ENCODE measurements around the gene FER1L5.

The FER1L5 gene

DNA sequence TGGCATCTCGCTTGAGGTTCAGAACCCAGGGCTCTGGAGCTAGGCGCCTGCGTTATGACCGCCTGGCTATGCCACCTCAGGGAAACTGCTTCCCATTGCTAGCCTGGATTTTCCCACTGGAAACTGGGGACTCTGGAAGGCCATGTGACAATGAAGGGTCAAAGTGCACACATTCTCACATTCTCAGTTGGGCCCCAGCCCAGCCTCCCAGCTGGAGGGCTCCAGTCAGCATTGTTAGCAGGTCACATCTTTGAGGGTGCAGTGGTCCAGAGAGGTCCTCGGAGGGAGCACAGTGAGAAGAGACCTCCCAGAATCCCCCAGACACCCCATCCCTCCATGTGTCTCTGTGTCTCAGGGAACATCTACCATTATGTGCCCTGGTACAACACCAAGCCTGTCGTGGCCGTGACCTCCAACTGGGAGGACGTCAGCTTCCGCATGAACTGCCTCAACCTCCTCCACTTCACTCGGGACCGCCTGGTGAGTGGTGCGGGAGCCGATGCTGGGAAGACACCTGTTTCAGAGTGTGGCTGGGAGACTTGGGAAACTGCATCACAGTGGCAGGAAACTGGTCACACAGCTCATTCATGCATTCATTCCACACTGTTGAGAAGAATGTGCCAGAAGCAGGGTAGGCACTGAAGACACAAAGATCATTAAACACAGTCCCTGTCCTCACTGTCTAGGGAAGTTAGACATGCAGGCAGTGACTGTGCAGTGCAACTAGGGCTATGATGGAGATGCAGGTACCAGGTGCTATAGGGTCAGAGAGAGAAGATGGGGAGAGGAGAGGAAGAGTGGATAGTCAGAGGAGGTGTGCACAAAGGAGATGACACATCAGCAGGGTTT lies 41.6 kb downstream of the FER1L5 start:
- no peak for DNase-seq

DNA sequence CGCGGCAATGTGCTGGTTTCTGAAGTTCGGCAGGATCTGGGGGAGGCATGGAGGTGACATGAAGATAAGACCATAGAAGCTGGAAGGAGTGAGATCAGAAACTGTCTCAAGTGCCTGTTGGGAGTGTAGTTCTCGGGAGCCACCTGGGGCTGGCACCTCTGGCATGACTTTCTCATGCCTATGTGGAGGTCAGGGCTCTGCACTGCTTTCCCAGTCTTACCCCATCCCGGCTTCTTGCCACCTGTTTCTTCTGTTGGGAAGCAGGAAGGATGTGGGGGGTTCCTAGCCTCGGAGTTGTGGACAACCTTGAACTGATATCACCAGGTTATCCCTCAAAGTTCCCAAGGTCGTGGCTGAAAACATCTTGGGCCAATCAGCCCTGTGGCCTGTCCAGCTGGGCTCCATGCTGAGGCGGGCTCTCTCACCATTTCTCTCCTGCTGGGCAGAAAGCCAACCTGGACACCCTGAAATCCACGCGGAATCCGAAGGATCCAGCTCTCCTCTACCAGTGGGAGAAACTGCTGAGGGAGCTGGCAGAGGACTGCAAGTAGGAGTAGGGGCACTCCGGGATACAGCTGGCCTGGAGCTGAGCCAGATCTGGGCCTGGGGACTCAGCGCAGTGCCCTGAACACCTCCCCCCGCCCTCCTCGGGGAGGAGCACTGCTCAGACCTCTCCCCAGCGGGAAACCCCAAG lies 42.5 kb downstream of the FER1L5 start:
- DNase-seq, result no peak

DNA sequence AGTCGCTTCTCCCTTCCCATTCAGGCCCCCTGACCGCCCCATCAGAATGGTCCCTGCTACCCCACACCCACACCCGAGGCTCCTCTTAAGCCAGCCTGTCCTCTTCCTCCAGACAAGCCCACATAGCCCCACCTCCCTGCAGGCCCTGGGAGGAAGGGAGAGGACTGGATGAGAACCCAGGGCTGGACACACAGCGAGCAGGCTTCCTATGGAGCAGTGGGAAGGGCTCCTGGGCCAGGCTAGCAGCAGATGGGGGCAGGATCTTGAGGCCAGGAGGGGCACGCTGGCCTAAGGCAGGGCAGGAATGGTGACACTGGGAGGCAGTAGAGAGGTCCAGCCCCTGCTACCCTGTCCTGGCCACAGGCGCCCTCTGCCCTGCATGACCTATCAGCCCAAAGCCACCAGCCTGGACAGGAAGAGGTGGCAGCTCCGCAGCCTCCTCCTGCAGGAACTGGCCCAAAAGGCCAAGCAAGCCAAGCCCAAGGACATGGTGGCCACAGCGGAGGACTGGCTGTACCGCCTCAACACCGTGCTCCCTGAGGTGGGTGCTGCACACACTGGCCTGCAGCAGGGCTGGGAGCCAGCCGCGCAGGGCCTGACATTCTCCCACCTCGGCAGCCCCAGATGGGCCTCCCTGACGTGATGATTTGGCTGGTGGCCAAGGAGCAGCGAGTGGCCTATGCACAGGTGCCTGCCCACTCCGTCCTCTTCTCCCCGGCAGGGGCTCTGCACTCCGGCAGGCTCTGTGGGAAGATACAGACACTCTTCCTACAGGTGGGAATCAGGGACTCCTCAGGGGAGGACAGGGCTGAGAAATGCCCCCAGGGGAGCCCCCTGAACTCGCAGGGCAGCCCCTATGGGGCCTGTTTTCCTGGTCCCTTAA lies 43.3 kb downstream of the FER1L5 start:
- DNase-seq, result no peak

DNA sequence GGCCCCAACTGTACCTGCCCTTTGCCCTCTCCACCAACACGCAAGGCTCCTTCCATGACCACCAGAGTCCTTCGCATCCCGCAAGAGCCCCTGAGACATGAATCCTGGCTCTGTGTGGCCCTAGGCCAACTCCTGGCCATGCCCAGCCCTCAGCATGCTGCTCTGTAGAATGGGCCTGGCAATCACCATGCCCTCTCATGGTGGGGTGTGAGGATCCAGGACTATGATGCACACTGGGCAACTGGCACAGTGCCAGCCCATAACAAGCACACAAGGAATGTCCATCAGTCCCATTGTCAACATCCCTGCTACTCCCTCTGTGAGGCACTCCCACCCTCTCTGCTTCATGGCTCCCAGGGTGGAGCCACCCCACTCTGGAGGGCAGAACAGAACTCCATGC lies 44.7 kb downstream of the FER1L5 start:
- no peak for DNase-seq

DNA sequence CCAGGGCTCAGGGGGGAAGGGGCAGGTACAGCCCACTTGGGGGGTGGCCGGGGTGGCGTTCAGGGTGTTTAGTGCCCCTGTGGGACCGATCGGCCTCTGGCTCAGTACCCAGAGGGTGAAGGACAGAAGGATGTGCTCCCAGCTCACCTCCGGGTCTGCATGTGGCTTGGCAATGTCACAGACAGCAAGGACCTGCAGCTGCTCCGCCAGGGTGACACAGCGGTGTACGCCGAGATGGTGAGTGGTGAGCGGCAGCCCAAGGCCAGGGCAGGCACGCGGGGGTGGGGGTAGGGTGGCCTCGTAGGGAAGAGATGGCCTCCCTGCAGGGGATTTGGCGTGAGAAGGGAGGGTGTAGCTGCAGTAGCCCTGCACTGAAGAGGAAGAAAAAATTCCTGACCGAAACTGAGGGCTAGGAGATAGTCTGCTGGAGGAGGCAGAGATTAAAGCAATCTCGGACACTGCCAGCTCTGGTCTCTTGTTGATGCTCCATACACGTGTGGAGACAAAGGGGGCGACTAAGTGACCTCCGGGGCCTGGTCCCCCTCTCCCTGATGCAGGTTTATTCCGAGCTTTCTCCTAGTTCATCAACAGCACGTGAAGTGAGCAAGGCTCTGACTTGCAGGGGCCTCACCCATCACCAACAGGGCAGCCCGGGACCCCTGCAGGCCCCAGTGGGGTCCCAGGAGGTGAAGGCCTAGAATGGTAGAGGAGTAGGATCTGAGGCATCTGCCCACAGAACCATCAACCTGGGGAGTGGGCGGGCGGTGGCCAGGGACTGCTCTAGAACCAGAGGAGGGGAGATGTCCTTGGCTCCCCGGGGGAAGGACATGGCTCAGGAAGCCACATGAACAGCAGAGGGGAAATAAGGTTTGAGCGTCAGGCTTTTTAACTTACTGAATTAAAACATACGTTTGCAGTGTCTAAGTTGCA lies 45.4 kb downstream of the FER1L5 start:
- no peak for DNase-seq

DNA sequence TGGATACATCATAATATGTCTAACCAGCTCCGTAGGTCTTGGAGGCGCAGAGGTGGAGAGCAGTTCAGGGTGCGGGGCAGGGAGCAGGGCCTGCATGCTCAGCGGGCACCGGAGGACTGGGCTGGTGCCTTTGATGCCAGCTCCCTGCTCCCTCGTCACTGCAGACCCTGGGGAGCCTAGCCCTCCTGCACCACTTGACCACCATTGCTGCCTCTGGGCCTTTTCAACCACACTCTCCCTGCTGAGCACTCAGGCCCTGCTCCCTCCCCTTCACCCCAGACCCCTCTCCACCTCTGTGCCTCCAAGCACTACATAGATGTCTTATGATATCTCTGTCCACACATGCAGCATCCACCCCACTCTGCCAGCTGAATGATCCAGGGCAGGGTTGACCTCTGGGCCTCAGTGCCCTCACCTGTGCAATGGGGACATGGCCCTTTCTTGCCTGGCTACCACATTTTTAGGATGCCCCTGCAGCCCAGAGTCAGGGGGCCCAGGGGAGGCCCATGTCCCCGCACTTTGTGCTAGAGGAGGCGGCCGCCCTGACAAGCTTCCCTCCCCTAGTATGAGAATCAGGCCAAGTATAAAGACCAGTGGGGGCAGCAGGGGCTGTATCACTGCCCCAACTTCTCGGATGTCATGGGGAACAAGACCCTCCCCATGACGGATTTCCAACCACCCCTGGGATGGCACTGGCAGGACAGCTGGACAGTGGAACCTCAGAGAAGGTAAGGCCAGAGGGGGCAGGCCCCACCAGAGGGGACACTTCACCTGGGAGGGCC lies 46.3 kb downstream of the FER1L5 start:
- no peak for DNase-seq

DNA sequence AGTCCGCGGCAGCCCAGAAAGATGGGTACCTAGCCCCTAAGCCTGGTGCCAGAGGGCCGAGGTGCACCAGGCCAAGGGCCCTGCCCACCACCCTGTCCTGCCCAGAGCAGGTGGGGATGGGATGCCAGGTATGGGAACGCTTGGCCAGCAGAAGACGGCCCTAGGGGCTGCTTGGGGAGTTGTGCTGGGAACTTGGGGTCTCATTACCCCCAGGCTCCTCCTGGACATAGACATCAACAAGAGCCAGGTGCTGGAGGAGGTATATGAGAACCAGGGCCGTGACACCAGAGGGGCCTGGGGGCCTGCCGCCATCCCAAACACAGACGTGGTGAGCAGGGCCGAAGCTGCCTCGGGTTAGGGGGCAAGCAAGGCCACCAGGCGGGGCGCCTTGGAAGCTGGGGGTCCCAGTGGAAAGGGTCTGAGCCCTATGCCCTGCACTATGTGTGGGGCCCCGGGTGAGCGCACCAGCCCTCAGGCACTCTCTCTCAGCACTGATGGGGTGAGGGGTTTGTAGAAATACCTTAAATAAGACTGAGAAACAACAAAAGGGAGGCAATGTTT lies 46.9 kb downstream of the FER1L5 start:
- DNase-seq, result no peak

DNA sequence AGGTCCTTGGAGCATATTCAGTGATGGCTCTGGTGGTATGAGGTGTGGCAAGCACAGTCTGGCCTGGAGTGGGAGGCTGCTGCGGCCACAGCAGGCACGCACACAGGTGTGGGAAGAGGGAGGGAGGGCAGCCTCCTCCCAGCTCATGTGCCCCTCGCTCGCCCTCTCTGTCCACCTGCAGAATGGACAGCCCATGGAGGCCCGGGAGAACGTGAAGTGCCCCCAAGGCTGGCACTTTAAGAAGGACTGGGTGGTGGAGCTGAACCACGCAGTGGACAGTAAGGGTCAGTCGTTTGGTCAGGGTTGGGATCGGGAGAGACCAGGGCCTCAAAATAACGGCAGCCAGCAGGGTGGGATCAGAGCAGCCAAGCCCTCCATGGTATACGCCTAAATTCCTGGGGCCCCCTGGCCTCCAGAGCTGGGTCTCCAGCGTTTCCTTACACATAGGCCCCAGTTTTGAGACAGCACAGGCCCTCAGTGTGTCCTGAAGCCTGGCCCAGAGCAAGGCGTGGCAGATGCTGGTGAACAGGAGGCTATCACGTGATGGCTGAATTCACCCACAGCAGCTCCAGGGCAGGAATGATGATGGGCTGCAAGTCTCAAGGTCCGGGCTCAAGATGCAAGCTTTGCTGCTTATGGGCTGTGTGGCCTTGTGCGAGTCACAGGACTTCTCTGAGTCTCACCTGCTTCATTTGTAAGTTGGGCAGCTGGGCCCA lies 47.9 kb downstream of the FER1L5 start:
- DNase-seq, result no peak

DNA sequence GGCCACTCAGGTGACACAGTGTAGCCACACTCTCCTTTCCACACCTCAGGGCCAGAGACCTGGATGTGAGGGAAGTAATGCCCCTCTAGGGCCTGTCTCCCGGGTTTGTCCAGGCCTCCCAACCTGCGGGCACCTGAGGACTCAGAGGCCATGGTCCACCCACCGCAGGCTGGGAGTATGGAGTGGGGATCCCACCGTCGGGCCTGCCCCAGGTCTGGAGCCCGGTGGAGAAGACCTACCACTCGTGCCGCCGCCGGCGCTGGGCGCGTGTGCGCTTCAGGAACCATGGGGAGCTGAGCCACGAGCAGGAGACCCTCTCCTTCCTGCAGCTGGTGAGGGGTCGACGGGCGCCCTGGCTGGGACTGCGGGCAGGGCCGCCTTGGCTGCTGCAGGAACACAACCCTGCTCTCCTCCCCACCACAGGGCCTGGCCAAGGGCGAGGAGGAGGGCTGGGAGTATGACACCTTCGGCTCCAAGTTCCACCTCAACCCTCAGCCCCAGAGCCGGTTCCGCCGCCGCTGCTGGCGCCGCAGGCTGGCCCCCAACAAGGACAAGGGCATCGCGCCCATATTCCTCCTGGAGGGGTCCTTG lies 48.6 kb downstream of the FER1L5 start:
- DNase-seq, result no peak

DNA sequence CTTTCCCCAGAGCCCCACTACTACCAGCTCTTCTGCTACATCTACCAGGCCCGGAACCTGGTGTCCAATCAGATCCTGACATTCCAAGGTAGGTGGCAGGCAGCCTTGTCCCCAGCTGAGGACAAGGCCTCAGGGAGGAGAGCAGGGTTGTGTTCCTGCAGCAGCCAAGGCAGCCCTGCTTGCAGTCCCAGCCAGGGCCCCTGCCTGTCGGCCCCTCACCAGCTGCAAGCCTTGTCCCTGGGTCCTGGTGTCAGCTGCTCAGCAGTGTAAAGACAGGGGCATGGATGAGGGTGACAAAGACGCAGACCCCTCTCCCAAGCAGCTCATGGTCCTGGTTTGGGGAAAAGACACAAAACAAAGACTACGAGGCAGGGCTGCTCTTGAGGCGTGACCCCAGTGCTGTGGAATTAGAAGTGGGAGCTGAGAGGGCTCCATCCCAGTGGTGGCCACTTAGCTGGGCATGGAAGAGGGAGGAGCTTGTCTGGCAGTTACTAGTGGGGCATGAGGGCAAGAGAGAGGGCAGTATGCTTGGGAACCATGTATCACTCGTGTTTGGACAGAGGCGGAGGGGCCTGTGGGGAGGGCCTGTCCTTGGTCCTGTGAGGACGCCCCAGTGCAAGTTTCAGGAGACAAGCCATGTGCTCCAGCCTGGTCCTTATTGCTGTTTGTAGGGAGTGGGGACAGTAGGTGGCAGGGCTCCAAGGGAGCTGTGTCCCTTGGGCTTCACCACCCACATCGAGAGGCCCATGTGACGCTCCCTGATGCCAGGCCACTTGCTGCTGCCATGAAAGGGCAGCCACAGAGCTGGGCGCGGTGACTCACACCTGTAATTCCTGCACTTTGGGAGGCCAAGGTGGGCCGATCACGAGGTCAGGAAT lies 49.8 kb downstream of the FER1L5 start:
- no peak for DNase-seq

DNA sequence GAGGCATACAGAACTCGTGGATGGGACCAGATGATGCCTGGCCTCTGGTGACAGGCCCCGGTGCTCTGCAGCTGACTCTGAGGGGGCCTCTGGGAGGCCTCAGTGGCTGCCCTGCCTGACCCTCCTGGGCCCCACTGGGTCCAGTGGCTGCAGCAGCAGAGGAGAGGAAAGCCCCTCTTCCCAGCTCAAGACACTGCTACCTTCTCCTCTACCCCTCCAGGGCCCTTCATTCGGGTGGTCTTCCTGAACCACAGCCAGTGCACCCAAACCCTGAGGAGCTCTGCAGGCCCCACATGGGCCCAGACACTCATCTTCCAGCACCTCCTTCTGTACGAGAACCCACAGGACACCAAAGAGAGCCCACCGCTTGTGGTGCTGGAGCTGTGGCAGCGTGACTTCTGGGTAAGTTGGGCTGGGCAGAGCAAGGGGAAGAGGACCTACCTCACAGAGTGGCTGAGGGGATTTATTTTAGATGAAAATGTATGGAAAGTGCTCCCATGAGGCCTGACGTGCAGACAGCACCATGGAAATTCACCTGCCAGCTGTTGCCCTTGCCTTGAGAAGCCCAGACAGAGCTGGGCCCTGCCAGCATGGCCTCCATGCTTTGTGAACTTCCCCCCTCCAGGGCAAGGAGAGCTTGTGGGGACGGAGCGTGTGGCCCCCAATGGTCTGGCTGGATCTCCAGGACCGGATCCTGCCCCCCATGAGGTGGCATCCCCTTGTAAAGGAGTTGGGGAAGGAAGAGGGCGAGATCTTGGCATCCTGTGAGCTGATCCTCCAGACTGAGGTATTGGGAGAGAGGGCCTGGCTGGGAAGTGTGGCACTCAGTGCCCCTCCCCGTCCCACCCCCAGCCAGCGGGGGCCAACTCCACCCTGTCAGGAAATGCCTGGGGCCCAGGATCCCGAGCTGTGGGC lies 51.0 kb downstream of the FER1L5 start:
- DNase-seq, result no peak

DNA sequence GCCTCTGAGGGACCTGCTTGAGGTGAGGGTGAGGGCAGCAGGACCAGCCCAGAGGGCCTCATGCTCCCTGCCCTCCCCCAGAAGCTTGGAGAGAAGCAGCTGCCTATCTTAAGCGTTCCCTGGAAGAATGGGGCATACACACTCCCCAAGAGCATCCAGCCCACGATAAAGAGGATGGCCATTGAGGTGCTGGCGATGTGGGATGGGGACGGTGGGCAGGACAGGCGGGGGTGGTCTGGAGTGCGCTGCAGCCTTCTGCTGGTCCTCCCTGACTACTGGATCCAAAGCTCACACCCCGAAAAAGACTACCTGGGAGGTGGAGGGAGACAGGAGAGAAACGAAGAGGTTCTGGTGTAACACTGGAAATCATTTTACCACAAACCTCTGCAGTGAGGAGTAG lies 51.7 kb downstream of the FER1L5 start:
- DNase-seq, result no peak

DNA sequence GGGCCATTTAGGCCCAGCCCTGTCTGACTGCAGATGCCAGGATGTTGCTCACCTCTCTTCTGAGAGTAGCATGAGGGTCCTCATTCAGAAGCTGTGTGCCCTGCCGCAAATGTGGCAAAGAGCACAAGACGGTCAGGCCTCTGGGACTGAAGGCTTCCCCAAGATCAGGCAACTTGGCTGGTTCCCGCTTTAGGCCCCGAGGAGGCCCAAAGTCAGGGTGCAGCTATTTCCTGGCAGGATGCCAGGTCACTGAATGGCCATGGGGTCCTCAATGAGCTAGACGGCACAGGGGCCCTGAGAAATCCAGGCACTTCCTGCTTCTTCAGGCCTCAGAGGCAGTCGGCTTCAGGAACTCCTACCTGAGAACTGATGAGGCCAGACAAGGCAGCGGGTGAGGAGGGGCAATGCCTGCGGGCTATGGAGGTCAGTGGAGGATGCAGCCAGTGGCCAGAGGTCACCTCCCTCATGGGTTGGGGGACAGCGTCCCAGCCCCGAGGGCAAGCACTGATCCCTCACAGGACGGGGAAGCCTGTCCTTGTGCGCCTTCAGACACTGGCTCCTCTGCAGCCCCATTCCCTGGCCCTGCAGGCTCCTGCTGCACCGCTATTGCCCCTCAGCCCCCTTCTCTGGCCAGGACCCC lies 52.4 kb downstream of the FER1L5 start:
- no peak for DNase-seq

DNA sequence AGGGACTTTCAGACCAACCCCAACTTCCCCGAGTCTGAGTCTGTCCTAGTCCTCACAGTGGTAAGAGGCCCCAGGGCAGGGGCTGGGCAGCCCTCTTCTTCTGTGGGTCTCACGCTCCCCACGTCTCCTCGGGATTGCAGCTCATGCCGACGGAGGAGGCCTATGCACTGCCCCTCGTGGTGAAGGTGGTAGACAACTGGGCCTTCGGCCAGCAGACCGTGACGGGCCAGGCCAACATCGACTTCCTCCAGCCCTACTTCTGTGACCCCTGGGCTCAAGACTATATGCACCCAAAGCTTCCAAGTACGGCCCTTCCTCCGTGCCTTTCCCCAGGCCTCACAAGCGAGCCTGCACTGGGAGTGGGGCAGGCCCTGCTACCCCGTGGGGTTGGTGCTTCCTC lies 53.0 kb downstream of the FER1L5 start:
- DNase-seq, result no peak

DNA sequence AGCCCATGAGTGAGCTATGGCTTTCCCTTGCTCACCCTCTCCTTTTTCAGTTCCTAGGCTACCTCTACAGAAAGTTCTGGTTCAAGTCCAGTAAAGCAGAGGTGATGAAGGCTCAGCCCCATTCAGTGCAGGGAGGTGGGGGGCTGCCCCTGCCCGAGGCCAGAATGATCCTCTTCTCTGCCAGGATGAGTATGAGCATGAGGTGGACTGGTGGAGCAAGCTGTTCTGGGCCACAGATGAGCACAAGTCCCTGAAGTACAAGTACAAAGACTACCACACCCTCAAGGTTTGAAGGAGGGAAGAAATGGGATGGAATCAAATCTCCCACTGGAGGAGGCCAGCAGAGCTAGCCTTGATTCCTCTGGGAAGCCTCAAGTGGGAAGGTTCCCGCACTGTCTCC lies 54.9 kb downstream of the FER1L5 start:
- no peak for DNase-seq

DNA sequence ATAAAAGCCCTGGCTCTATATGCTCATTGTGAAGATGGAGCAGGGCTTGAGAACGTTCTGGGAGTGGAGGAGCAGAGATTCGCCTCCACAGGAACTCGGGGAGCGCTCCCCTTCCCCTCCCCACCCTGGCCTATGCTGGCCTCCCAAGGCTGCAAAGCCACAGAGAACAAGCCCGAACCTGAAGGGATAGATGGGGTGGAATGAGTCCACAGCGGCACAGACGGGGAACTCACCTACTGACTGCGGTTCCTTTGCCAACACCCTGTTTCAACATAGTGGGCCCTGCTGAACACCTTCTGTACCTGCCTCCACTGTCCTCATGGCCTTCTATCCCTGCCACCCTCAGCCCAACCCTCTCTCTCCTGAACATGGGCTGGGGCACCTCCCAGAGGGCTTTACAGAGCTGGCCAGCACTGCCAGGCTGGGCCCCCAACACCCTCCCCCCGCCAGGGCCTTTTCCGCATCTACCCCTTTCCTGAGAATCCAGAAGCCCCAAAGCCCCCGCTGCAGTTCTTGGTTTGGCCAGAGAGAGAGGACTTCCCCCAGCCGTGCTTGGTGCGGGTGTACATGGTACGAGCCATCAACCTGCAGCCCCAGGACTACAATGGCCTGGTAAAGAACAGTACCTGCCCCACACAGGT lies 55.8 kb downstream of the FER1L5 start:
- no peak for DNase-seq

DNA sequence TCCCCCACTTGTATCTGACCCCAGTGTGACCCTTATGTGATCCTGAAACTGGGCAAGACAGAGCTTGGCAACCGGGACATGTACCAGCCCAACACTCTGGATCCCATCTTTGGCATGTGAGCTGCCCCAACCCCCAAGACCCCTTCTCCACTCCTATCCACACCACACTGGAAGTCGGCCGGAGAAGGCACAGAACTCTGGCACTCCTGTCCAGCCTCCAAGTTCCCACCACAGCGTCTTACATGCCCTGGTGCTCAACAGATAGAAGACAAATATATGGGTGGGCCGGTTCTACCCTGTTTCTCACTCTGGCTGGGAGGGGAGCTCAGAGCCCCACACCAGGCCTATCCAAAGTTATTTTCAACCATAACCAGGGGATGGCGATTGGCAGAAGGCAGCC lies 56.5 kb downstream of the FER1L5 start:
- DNase-seq, result no peak

Data from T1000 (cell line).